ENCODE results near the gene TNRC18.

TNRC18 gene

GRCh38 chr7:5429253-5429856, 5.7 kb upstream of the TNRC18 start (continued):
- TF ChIP-seq, protein P1, sequence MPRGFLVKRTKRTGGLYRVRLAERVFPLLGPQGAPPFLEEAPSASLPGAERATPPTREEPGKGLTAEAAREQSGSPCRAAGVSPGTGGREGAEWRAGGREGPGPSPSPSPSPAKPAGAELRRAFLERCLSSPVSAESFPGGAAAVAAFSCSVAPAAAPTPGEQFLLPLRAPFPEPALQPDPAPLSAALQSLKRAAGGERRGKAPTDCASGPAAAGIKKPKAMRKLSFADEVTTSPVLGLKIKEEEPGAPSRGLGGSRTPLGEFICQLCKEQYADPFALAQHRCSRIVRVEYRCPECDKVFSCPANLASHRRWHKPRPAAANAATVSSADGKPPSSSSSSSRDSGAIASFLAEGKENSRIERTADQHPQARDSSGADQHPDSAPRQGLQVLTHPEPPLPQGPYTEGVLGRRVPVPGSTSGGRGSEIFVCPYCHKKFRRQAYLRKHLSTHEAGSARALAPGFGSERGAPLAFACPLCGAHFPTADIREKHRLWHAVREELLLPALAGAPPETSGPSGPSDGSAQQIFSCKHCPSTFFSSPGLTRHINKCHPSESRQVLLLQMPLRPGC (tag by site-specific recombination; IDR thresholded peaks at IDR 0.05), result no peak
- no peak for TF ChIP-seq ZNF302 (tag by site-specific recombination; IDR thresholded peaks at IDR 0.05; ENCODE audit: low read depth)
- peak; percentile 88 for TF ChIP-seq FEZF1 (tag by site-specific recombination; IDR thresholded peaks at IDR 0.05)
- no peak for TF ChIP-seq ZNF23 (tag by site-specific recombination; IDR thresholded peaks at IDR 0.05; ENCODE audit: borderline replicate concordance)
- peak; percentile 87 for TF ChIP-seq PRDM6 (tag by site-specific recombination; IDR thresholded peaks at IDR 0.05)
- no peak for TF ChIP-seq ZNF623 (tag by site-specific recombination; IDR thresholded peaks at IDR 0.05)
- no peak for TF ChIP-seq ZNF121 (tag by site-specific recombination; IDR thresholded peaks at IDR 0.05)
- no peak for TF ChIP-seq ZNF37A (tag by site-specific recombination; IDR thresholded peaks at IDR 0.05)
- TF ChIP-seq, protein P2, sequence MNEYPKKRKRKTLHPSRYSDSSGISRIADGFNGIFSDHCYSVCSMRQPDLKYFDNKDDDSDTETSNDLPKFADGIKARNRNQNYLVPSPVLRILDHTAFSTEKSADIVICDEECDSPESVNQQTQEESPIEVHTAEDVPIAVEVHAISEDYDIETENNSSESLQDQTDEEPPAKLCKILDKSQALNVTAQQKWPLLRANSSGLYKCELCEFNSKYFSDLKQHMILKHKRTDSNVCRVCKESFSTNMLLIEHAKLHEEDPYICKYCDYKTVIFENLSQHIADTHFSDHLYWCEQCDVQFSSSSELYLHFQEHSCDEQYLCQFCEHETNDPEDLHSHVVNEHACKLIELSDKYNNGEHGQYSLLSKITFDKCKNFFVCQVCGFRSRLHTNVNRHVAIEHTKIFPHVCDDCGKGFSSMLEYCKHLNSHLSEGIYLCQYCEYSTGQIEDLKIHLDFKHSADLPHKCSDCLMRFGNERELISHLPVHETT (tag by site-specific recombination; IDR thresholded peaks at IDR 0.05), result no peak
- TF ChIP-seq ZNF18 (tag by site-specific recombination; IDR thresholded peaks at IDR 0.05), result no peak
- TF ChIP-seq SCRT1 (tag by site-specific recombination; IDR thresholded peaks at IDR 0.05; ENCODE audit: borderline replicate concordance), result no peak
- no peak for TF ChIP-seq HOXC10 (CRISPR knock-in tag; IDR thresholded peaks at IDR 0.05)
- TF ChIP-seq ZNF658 (tag by site-specific recombination; IDR thresholded peaks at IDR 0.05), result no peak
- TF ChIP-seq, protein P3, sequence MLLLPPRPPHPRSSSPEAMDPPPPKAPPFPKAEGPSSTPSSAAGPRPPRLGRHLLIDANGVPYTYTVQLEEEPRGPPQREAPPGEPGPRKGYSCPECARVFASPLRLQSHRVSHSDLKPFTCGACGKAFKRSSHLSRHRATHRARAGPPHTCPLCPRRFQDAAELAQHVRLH (tag by site-specific recombination; IDR thresholded peaks at IDR 0.05), result no peak
- no peak for TF ChIP-seq ZNF529 (tag by site-specific recombination; IDR thresholded peaks at IDR 0.05; ENCODE audit: insufficient replicate concordance)
- TF ChIP-seq ZNF169 (tag by site-specific recombination; IDR thresholded peaks at IDR 0.05), result no peak
- TF ChIP-seq ZNF677 (tag by site-specific recombination; IDR thresholded peaks at IDR 0.05), result no peak
- TF ChIP-seq ZNF350 (tag by site-specific recombination; IDR thresholded peaks at IDR 0.05), result no peak

DNA sequence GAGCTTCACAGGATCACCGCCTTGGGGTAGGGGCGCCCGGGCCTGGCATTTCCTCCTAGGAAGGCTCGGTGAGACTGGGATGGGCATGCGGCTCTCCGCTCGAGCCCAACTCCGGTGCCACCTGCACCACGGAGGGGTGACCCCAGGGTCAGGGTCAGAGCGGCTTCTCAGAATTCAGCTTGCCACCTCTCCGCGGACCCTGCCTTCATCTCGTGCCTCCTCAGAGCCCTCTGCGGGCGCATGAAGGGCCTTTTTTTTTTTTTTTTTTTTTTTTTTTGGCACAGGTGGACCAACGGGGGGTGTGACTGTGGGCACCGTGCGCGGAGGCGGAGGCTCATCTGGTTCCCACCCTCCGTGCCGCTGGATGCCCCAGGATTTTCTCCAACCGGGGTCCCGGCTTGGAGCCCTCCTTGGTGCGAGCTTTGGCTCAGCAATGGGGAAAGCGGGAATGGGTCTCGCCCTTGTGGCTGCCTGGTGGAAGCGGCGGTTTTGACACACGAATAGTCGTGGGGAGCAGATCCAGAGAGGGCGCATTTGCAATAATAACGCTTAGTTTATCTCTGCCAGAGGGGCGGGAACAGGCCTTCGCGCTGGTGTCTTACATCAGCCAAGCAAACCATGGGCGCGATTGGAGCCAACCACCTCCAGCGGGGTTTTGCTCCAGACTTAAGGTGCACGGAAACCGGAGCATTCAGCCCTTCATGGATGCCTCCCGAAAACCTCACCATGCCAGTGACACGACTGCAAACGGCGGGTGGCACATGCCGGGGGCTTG, 5.0 kb upstream of the TNRC18 start:
- CTCF ChIA-PET, result interaction anchor here (0.6 to 1.1 kb wide), 4 partner anchors 63 to 337 kb away, joined by 3 to 8 read pairs (median 4); no protein-coding TSS in a partner anchor
- peaks cover 0 to 6% of the 10 kb centered on the region in 2 experiments; a peak in 1 of 3 replicates for H3K36me3 ChIP-seq (ENCODE audit: control insufficient read depth in 2 of 2, insufficient read depth in 1 of 2, low read length in 2 of 2)
- H3K27ac ChIP-seq (ENCODE audit: extremely low read depth, low read depth, low read length), result peak overlapping the region; percentile 99
- POLR2A ChIA-PET, result interaction anchor here (1.2 kb wide), 1 partner anchor 46 kb away, joined by 8 read pairs; no protein-coding TSS in a partner anchor
- no peaks in the 10 kb centered on the region for H3K9me3 ChIP-seq (ENCODE audit: control insufficient read depth, insufficient read depth, low read depth, low read length)
- peak overlapping the region; percentile 81 for H3K4me3 ChIP-seq (ENCODE audit: low read depth, low read length)
- H3K4me1 ChIP-seq (ENCODE audit: control insufficient read depth, insufficient read depth, low read length), result peaks cover 12% of the 10 kb centered on the region
- TF ChIP-seq ZNF791 (tag by site-specific recombination; IDR thresholded peaks at IDR 0.05), result no peak
- no peak for TF ChIP-seq ZNF19 (tag by site-specific recombination; IDR thresholded peaks at IDR 0.05; ENCODE audit: low read depth)
- TF ChIP-seq SALL2 (tag by site-specific recombination; IDR thresholded peaks at IDR 0.05; ENCODE audit: borderline replicate concordance), result no peak
- TF ChIP-seq BCL11A (tag by site-specific recombination; IDR thresholded peaks at IDR 0.05; ENCODE audit: low read depth), result peak; percentile 27; the same call in 1 of the 2 replicates
- no peak for TF ChIP-seq ZNF658 (tag by site-specific recombination; IDR thresholded peaks at IDR 0.05)
- TF ChIP-seq ZNF654 (tag by site-specific recombination; IDR thresholded peaks at IDR 0.05; ENCODE audit: low read depth), result no peak
- peak; percentile 50; the same call in 1 of the 2 replicates for TF ChIP-seq ZBTB8A (tag by site-specific recombination; IDR thresholded peaks at IDR 0.05)
- no peak; the same call in 1 of the 2 replicates for TF ChIP-seq ZBTB20 (tag by site-specific recombination; IDR thresholded peaks at IDR 0.05)
- TF ChIP-seq ZNF785 (tag by site-specific recombination; IDR thresholded peaks at IDR 0.05), result no peak
- 0 out of 2 replicates have a peak, but pooled peaks have one; percentile 25 for TF ChIP-seq ZNF561 (tag by site-specific recombination; IDR thresholded peaks at IDR 0.05; ENCODE audit: borderline replicate concordance)
- peak; percentile 24; the same call in 1 of the 2 replicates for TF ChIP-seq ZNF692 (tag by site-specific recombination; IDR thresholded peaks at IDR 0.05)

All from HEK293 (cell line).